GM23338 (cell line): Measurements from ENCODE around the gene TPRKB. TPM values are rescaled to one million over a fixed set of nuclear protein-coding genes. Genes with fewer than 3 reads are reported as not detected.

Source experiments
- ATAC-seq: fragments of 200-7000 bp; cut with Tn5 transposase; 3 replicates; pipeline ENCODE4 v1.9.1; 2020
- DNase-seq: peaks from one replicate; pipeline ENCODE4 v3.0.0-alpha.2; 2015; ENCODE audit warnings: low spot score
- H2AFZ ChIP-seq: fragments of 200-600 bp; sonication (generic); 2 replicates; pipeline ENCODE4 v1.8.0; 2016; ENCODE audit warnings: antibody characterized with exemption, mild to moderate bottlenecking, moderate library complexity
- H3F3A ChIP-seq: fragments of 200-600 bp; sonication (generic); replicated peaks from 2 replicates; pipeline ENCODE4 v1.8.0; 2017; ENCODE audit warnings: antibody characterized with exemption, mixed run types, low read depth
- H3K27ac ChIP-seq: fragments of 200-600 bp; sonication (generic); 2 replicates; pipeline ENCODE4 v1.6.1; 2016; ENCODE audit warnings: low read depth
- H3K27me3 ChIP-seq: fragments of 200-600 bp; sonication (generic); 2 replicates; pipeline ENCODE4 v1.8.0; 2016; ENCODE audit warnings: mild to moderate bottlenecking, mixed run types, moderate library complexity; ENCODE audit not compliant: insufficient read depth
- H3K36me3 ChIP-seq: fragments of 200-600 bp; sonication (generic); 2 replicates; pipeline ENCODE4 v1.8.0; 2016; ENCODE audit warnings: mild to moderate bottlenecking; ENCODE audit not compliant: insufficient read depth
- H3K4me1 ChIP-seq: fragments of 200-600 bp; sonication (generic); 2 replicates; pipeline ENCODE4 v1.8.0; 2016; ENCODE audit warnings: mild to moderate bottlenecking, moderate library complexity; ENCODE audit not compliant: insufficient read depth
- H3K4me2 ChIP-seq: fragments of 200-600 bp; sonication (generic); 2 replicates; pipeline ENCODE4 v1.7.1; 2017; ENCODE audit warnings: mixed run types
- H3K4me3 ChIP-seq: fragments of 200-600 bp; sonication (generic); 2 replicates; pipeline ENCODE4 v1.6.1; 2016; ENCODE audit warnings: mixed run types
- H3K79me2 ChIP-seq: fragments of 200-600 bp; sonication (generic); replicated peaks from 2 replicates; pipeline ENCODE4 v1.8.0; 2017; ENCODE audit warnings: mild to moderate bottlenecking; ENCODE audit not compliant: insufficient read depth
- H3K9me2 ChIP-seq: fragments of 200-600 bp; sonication (generic); 2 replicates; pipeline ENCODE4 v1.8.0; 2017; ENCODE audit not compliant: insufficient read depth
- H4K20me1 ChIP-seq: fragments of 200-600 bp; sonication (generic); replicated peaks from 2 replicates; pipeline ENCODE4 v1.8.0; 2017; ENCODE audit warnings: mild to moderate bottlenecking; ENCODE audit not compliant: insufficient read depth
- H3K27ac Mint-ChIP-seq: 2 replicates; pipeline ENCODE4 v1.8.0; 2020; ENCODE audit warnings: inconsistent platforms, mild to moderate bottlenecking, moderate library complexity, mixed read lengths
- H3K27me3 Mint-ChIP-seq: 3 replicates; pipeline ENCODE4 v1.8.0; 2022; ENCODE audit warnings: low read depth, mild to moderate bottlenecking, moderate library complexity, mixed read lengths, inconsistent platforms; ENCODE audit not compliant: insufficient read depth, poor library complexity
- H3K36me3 Mint-ChIP-seq: 3 replicates; pipeline ENCODE4 v1.8.0; 2021; ENCODE audit warnings: low read depth, mild to moderate bottlenecking, inconsistent platforms, moderate library complexity, mixed read lengths
- H3K4me1 Mint-ChIP-seq: 3 replicates; pipeline ENCODE4 v1.8.0; 2020; ENCODE audit warnings: mild to moderate bottlenecking, inconsistent platforms, mixed read lengths
- H3K4me3 Mint-ChIP-seq: 3 replicates; pipeline ENCODE4 v1.8.0; 2021; ENCODE audit warnings: moderate library complexity, mild to moderate bottlenecking, inconsistent platforms, mixed read lengths
- H3K9me3 Mint-ChIP-seq: 3 replicates; pipeline ENCODE4 v1.8.0; 2020; ENCODE audit warnings: moderate library complexity, mild to moderate bottlenecking, inconsistent platforms, mixed read lengths
- CREB1 ChIP-seq: fragments of 250-450 bp; sonication (Bioruptor Pico); IDR thresholded peaks from 2 replicates; pipeline ENCODE4 v1.5.0; 2020; ENCODE audit warnings: low read depth, mild to moderate bottlenecking, moderate library complexity
- CTCF ChIP-seq, 2 experiments: fragments of 200-600 bp in 1 of 2; sonication (generic) in 1 of 2; conservative IDR thresholded peaks; 2 replicates each; pipeline versions ENCODE4 v1.5.1 to v1.6.1; 2016 to 2017; ENCODE audit warnings: antibody characterized with exemption in 2 of 2, low read depth in 2 of 2, mild to moderate bottlenecking in 2 of 2, moderate library complexity in 1 of 2
- ETS1 ChIP-seq: IDR thresholded peaks from 2 replicates; pipeline ENCODE4 v1.6.1; 2016; ENCODE audit warnings: antibody characterized with exemption
- EZH2 ChIP-seq: fragments of 200-600 bp; sonication (generic); IDR thresholded peaks from one replicate; pipeline ENCODE4 v1.8.0; 2017; ENCODE audit warnings: antibody characterized with exemption, mild to moderate bottlenecking, low read depth; ENCODE audit not compliant: unreplicated experiment
- EZH2phosphoT487 ChIP-seq: fragments of 200-600 bp; sonication (generic); IDR thresholded peaks from one replicate; pipeline ENCODE4 v1.8.1; 2018; ENCODE audit warnings: antibody characterized with exemption; ENCODE audit not compliant: unreplicated experiment
- JUNB ChIP-seq: IDR thresholded peaks from one replicate; pipeline ENCODE4 v1.6.1; 2016; ENCODE audit warnings: antibody characterized with exemption; ENCODE audit not compliant: unreplicated experiment
- NANOG ChIP-seq: IDR thresholded peaks from 2 replicates; pipeline ENCODE4 v1.6.1; 2016; ENCODE audit warnings: antibody characterized with exemption, borderline replicate concordance
- POLR2AphosphoS5 ChIP-seq: IDR thresholded peaks from 2 replicates; pipeline ENCODE4 v1.6.1; 2016; ENCODE audit warnings: antibody characterized with exemption, low read depth
- STAT1 ChIP-seq: IDR thresholded peaks from one replicate; pipeline ENCODE4 v1.6.1; 2016; ENCODE audit warnings: antibody characterized with exemption; ENCODE audit not compliant: unreplicated experiment
- ZNF114 ChIP-seq: fragments of 250-450 bp; sonication (Bioruptor Pico); IDR thresholded peaks from 2 replicates; pipeline ENCODE4 v1.5.0; 2020; ENCODE audit warnings: mild to moderate bottlenecking, moderate library complexity
- ZNF331 ChIP-seq: fragments of 250-450 bp; sonication (Bioruptor Pico); IDR thresholded peaks from 2 replicates; pipeline ENCODE4 v1.5.0; 2020; ENCODE audit warnings: low read depth, mild to moderate bottlenecking, moderate library complexity
- ZNF462 ChIP-seq: fragments of 250-450 bp; sonication (Bioruptor Pico); IDR thresholded peaks from 2 replicates; pipeline ENCODE4 v1.5.0; 2020; ENCODE audit warnings: mild to moderate bottlenecking, moderate library complexity
- polyA plus RNA-seq: library from polyadenylated mRNA; unstranded; fragments of >200 nt; fragmentation: Nextera tagmentation; extraction: Ambion mirVana; gene quantifications from 2 replicates; pipeline ENCODE4 v1.2.1, GENCODE V29; 2016
- total RNA-seq: library from RNA; depleted of rRNA; stranded (reverse); fragments of >200 nt; shearing (Covaris generic); gene quantifications from 2 replicates; pipeline ENCODE4 v1.2.3, GENCODE V29; 2014
- TF ChIP-seq, protein P1 (sequence below): IDR thresholded peaks from one replicate; pipeline ENCODE4 v1.6.1; 2018; ENCODE audit warnings: antibody characterized with exemption; ENCODE audit not compliant: unreplicated experiment

The TPRKB gene
- total and polyA plus RNA-seq, 2 experiments from 2014 or later = 31.2 to 186 TPM

- Histone ChIP-seq H3F3A (no peaks in the 10 kb centered on the region), H3K4me1 (no peaks in the 10 kb centered on the region), H3K4me2 (no peak overlapping the region), H3K27me3 (no peaks in the 10 kb centered on the region), H2AFZ (no peak overlapping the region), H4K20me1 (peaks cover 5% of the 10 kb centered on the region; the same call in 1 of the 2 replicates), H3K27ac (no peak overlapping the region), H3K36me3 (peaks cover 17% of the 10 kb centered on the region), H3K9me2 (no peaks in the 10 kb centered on the region), H3K4me3 (no peak overlapping the region), H3K79me2 (no peaks in the 10 kb centered on the region)
- no peak overlapping the region for H3K27ac Mint-ChIP-seq
- no peak for ATAC-seq
- no peaks in the 10 kb centered on the region for H3K4me1 Mint-ChIP-seq
- DNase-seq = no peak
- H3K9me3 Mint-ChIP-seq = no peaks in the 10 kb centered on the region
- TF ChIP-seq JUNB (no peak), ZNF114 (CRISPR knock-in tag) (no peak), STAT1 (no peak), CTCF (conservative IDR thresholded peaks at IDR 0.05; ENCODE audit: low read depth in 2 of 2) (no peak), ETS1 (no peak), ZNF462 (CRISPR knock-in tag) (no peak), EZH2phosphoT487 (no peak), CREB1 (CRISPR knock-in tag) (no peak), ZNF331 (no peak), POLR2AphosphoS5 (no peak), NANOG (no peak), EZH2 (no peak)
- TF ChIP-seq, protein P1, sequence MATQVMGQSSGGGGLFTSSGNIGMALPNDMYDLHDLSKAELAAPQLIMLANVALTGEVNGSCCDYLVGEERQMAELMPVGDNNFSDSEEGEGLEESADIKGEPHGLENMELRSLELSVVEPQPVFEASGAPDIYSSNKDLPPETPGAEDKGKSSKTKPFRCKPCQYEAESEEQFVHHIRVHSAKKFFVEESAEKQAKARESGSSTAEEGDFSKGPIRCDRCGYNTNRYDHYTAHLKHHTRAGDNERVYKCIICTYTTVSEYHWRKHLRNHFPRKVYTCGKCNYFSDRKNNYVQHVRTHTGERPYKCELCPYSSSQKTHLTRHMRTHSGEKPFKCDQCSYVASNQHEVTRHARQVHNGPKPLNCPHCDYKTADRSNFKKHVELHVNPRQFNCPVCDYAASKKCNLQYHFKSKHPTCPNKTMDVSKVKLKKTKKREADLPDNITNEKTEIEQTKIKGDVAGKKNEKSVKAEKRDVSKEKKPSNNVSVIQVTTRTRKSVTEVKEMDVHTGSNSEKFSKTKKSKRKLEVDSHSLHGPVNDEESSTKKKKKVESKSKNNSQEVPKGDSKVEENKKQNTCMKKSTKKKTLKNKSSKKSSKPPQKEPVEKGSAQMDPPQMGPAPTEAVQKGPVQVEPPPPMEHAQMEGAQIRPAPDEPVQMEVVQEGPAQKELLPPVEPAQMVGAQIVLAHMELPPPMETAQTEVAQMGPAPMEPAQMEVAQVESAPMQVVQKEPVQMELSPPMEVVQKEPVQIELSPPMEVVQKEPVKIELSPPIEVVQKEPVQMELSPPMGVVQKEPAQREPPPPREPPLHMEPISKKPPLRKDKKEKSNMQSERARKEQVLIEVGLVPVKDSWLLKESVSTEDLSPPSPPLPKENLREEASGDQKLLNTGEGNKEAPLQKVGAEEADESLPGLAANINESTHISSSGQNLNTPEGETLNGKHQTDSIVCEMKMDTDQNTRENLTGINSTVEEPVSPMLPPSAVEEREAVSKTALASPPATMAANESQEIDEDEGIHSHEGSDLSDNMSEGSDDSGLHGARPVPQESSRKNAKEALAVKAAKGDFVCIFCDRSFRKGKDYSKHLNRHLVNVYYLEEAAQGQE = no peak
- H3K36me3 Mint-ChIP-seq = peaks cover 47% of the 10 kb centered on the region
- H3K27me3 Mint-ChIP-seq = no peaks in the 10 kb centered on the region
- H3K4me3 Mint-ChIP-seq = no peak overlapping the region
These were observed 29.8 kb upstream of the TPRKB start for GRCh38 chr2:73766994-73767393.
